ENCODE measurements around the gene TRAF7. TPM values are rescaled to one million over a fixed set of nuclear protein-coding genes. Genes with fewer than 3 reads are reported as not detected.
"Not testable (repeated sequence)": the region's sequence is repeated elsewhere in the genome, so short reads cannot be mapped to it uniquely, and the experiment has no call there.

TRAF7 gene
- total RNA-seq, 6 donors from 2014 or later: 34.6 to 72.6 (median 52.9) TPM

DNA sequence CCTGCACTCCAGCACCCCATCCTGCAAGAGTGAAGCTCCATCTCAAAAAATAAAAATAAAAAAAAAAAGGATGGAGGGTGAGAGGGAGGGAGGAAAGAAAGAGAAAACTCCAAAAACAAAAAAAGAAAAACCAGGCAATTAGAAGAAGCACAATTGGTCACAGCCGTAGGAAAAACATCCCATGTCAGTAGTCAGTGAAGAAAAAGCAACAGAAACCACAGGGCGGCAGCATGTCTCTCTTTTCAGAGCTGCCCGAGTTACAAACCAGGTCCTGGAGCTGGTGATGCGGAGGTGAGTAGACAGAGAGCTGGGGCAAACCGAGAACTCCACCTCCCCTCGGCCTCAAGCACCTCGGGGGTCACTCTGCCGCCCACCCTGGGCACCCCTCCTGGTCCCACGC is 34.3 kb upstream of the TRAF7 start:
- not testable (repeated sequence) for H3K9me3 ChIP-seq; ATAC-seq (ENCODE audit: low FRiP score in 2 of 2); DNase-seq; H3K4me3 ChIP-seq; H3K27me3 ChIP-seq; H3K36me3 ChIP-seq
- peak in 1 of 6 experiments; percentile 11 for TF ChIP-seq CTCF (IDR thresholded peaks at IDR 0.05)
- Histone ChIP-seq H3K4me1 (peaks cover 31 to 58% (median 41%) of the 10 kb centered on the region in 4 donors), H3K27ac (peak overlapping the region in 3 of 4 donors; percentile 86 to 91 (median 90))
- WGBS, 2 donors: 48 to 71% methylated on average over 5 of the region's 9 CpGs

DNA sequence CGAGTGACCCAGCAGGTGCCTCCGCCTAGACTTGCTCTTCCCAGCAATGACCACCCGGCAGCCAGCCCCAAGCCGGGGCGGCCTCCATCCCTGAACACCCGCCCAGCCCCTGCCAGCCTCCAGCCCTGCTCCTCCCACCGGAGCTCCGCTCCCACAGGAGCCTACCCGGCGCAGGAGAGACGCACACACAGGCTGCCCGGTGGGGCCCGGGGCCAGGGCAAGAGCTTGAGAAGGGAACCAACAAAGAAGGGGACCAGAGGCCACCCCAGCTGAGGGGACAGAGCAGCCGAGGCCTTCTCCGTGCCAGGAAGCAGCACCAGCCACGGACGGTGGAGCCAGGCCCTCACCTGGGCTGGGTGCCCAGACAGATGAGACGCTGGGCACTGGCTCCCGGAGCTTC is 33.7 kb upstream of the TRAF7 start:
- DNase-seq: peak in 1 of 2 donors; percentile 84
- 84% methylated on average over 13 to 15 of the region's 19 CpGs for WGBS, 2 donors
- TF ChIP-seq POLR2A (IDR thresholded peaks at IDR 0.05) (no peak), EP300 (IDR thresholded peaks at IDR 0.05) (no peak), POLR2AphosphoS5 (IDR thresholded peaks at IDR 0.05) (no peak), CTCF (IDR thresholded peaks at IDR 0.05) (no peak)
- peaks cover 0 to 4% (median 0%) of the 10 kb centered on the region in 4 donors for H3K36me3 ChIP-seq
- ATAC-seq (ENCODE audit: low FRiP score in 2 of 2): no peak
- H3K4me1 ChIP-seq: peaks cover 37 to 58% (median 45%) of the 10 kb centered on the region in 4 donors
- H3K27me3 ChIP-seq: no peaks in the 10 kb centered on the region
- H3K9me3 ChIP-seq: no peaks in the 10 kb centered on the region
- H3K4me3 ChIP-seq: no peak overlapping the region
- peak overlapping the region in 3 of 4 donors; percentile 86 to 91 (median 90) for H3K27ac ChIP-seq

- H3K9me3 ChIP-seq: no peaks in the 10 kb centered on the region
- TF ChIP-seq POLR2A (IDR thresholded peaks at IDR 0.05) (no peak), POLR2AphosphoS5 (IDR thresholded peaks at IDR 0.05) (no peak), EP300 (IDR thresholded peaks at IDR 0.05) (no peak), CTCF (IDR thresholded peaks at IDR 0.05) (no peak)
- H3K27me3 ChIP-seq: no peaks in the 10 kb centered on the region
- WGBS, 2 donors: 96 to 100% methylated on average over 3 to 11 of the region's 17 CpGs
- peak overlapping the region; percentile 47 to 91 (median 88) for H3K27ac ChIP-seq
- peaks cover 0 to 1% (median 0%) of the 10 kb centered on the region in 4 donors for H3K36me3 ChIP-seq
- peaks cover 42 to 60% (median 49%) of the 10 kb centered on the region in 4 donors for H3K4me1 ChIP-seq
- peak in 1 of 2 donors; percentile 70 for DNase-seq
- H3K4me3 ChIP-seq: no peak overlapping the region
- ATAC-seq (ENCODE audit: low FRiP score in 2 of 2): no peak
Measured at GRCh38 chr16:2122429-2122828, 33.2 kb upstream of the TRAF7 start.

- peak overlapping the region; percentile 47 to 91 (median 88) for H3K27ac ChIP-seq
- WGBS, 2 donors: 66 to 81% methylated on average over 10 to 19 of the region's 26 CpGs
- DNase-seq: peak in 1 of 2 donors; percentile 60
- not testable (repeated sequence) for H3K4me3 ChIP-seq, H3K36me3 ChIP-seq, H3K9me3 ChIP-seq, H3K27me3 ChIP-seq
- peaks cover 42 to 63% (median 51%) of the 10 kb centered on the region in 4 donors for H3K4me1 ChIP-seq
- ATAC-seq (ENCODE audit: low FRiP score in 2 of 2): peak; percentile 1 to 9
Measured at GRCh38 chr16:2122934-2123683, 32.5 kb upstream of the TRAF7 start.

GRCh38 chr16:2123706-2124376 is 31.7 kb upstream of the TRAF7 start:
- H3K4me3 ChIP-seq: peak overlapping the region in 1 of 4 donors; percentile 38
- DNase-seq (peak in 1 of 2 donors; percentile 72), ATAC-seq (ENCODE audit: low FRiP score in 2 of 2) (peak; percentile 1 to 7)
- H3K9me3 ChIP-seq, H3K36me3 ChIP-seq, H3K27me3 ChIP-seq: not testable (repeated sequence)
- peaks cover 49 to 70% (median 58%) of the 10 kb centered on the region in 4 donors for H3K4me1 ChIP-seq
- H3K27ac ChIP-seq: peak overlapping the region; percentile 86 to 91 (median 88)
- WGBS, 2 donors: 13 to 64% methylated on average over 7 to 9 of the region's 27 CpGs

GRCh38 chr16:2124377-2124693 is 31.2 kb upstream of the TRAF7 start:
- Histone ChIP-seq H3K4me3 (peak overlapping the region in 2 of 4 donors; percentile 25 to 38), H3K27ac (peak overlapping the region; percentile 86 to 91 (median 88)), H3K4me1 (peaks cover 49 to 72% (median 59%) of the 10 kb centered on the region in 4 donors)
- not testable (repeated sequence) for H3K36me3 ChIP-seq, H3K27me3 ChIP-seq, H3K9me3 ChIP-seq
- DNase-seq: peak in 1 of 2 donors; percentile 80
- ATAC-seq (ENCODE audit: low FRiP score in 2 of 2): peak in 1 of 2 donors; percentile 29
- 25 to 29% methylated on average over 6 to 8 of the region's 11 CpGs for WGBS, 2 donors

Measured in upper lobe of left lung (tissue), 6 donors.